Occipital lobe (tissue), 2 donors: ENCODE results near the gene HSF5. TPM values are rescaled to one million over a fixed set of nuclear protein-coding genes. Genes with fewer than 3 reads are reported as not detected.

Experiments
- DNase-seq: peaks from one replicate; lab custom pipeline; 2025; lab: John Stamatoyannopoulos, UW
- total RNA-seq: library from RNA; depleted of rRNA; stranded (reverse); fragments of >200 nt; gene quantifications from one replicate; pipeline ENCODE4 v1.2.3, GENCODE V29; 2014

Gene HSF5, protein sequence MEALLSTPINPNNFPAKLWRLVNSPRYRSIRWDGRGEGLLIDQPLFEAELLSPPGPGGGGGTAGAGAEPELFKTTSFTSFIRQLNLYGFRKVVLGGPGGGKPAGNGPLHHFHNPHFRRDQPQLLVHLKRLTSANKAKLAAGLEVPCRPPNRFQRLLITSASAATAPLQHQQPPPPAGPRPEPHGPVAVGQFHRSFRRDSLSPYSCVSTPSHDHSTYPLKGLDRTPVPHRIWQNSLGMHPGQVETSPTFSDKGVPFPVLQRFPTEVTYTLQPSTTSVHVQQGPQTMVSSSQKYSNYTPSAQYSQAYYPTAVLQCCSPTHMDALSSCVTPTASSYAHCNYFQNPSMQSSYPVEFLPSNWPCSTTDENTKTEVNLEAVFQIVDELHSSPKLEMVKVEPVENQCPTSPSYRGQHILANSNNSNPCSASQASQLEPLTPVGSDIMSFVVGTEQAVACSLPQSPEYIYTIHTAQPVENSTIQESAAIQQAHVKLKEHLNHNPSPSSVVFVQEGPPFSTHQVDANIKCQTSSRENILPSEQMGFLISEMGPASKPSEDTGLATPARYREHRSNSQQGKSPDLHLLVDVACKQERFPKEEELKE
- total RNA-seq, result 0.16 TPM

- no peak for DNase-seq
Observed at GRCh38 chr17:58487589-58488427, at the start of gene HSF5. Gene HSF5 (minus strand): TSS chr17:58488408. CDS start chr17:58488274, 134 bp downstream.

- no peak for DNase-seq
Observed at GRCh38 chr17:58537266-58537665, 49.1 kb upstream of the HSF5 start.

DNA sequence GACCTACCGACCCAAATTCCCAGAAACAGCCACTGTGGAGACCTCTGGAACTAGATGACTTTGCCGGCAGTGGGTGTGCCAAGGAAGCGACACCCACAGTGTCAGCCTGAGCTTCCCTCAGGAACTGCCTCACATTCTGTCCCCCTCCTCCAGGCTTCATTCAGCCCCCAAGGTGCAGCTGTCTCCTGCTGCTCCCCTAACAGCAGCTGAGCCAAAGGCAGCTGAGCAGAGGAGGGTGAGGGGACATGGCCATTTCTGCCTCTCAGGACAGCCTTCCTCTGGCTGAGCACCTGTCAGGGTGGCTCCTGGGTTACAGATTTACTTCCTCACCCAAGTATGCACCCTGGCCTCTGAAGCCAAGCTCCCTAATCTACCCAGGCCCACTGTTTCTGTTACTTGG, 48.3 kb upstream of the HSF5 start:
- DNase-seq, result no peak

DNA sequence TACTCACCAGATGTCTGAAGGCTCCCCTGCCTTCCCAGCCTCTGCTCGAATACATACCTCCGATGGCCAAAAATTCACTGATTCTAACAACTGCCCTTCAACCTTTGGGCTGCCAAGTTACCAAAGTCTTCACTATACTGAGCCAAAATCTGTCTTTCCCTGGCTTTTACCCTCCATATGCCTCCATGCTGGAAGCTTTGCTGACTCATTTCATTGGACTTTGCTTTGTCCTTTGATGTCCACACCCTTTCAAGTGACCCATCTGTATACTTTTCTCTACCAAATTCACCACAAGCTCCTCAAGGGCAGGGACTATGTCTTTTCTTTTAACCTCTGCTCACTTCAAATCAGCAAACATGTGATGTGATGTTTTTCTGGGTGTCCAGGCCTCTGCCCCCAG, 47.2 kb upstream of the HSF5 start:
- DNase-seq, result no peak

- no peak for DNase-seq
Observed at GRCh38 chr17:58534901-58535421, 46.8 kb upstream of the HSF5 start.

DNA sequence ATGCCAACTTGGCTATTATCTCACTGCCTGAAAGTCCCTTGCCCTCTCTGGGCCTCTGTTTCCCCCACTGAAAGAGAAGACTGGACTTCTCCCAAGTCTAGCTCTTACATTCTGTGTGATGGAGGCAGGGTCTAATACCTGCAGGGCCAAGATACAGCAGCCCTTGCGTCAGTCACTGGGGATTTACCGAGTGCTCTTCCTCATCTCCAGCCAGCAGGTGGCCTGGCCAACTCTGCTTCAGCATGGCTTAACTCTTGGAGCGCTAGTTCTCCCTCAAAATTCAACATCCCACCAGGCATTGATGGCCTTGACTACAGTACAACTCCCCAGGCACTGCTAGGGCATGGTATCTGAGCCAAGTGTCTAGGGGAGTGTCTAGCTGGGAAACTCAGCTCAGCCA, 46.1 kb upstream of the HSF5 start:
- no peak for DNase-seq

GRCh38 chr17:58533616-58534188, 45.5 kb upstream of the HSF5 start:
- DNase-seq, result no peak

DNA sequence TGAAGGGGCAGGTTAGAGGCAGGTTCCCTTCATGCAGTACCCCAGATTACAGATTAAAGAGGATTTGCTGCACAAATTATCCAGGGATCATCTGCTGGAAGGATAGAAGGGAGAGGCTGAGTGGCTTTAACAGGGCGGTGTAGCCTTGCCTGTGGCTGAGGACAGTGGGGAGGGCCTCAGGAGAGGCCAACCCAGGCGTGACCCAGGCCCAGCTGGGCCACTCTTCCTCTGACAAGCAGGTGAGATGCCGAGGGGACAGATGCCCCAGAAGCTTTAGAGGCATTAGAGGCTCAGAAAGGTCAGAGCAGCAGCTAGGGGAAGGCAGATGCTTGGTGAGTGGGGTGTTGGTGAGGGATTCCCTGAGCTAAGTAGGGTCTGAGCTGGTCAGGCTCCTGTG, 44.3 kb upstream of the HSF5 start:
- DNase-seq, result no peak

GRCh38 chr17:58531661-58532554, 43.7 kb upstream of the HSF5 start:
- DNase-seq, result peak; percentile 37

- no peak for DNase-seq
Observed at GRCh38 chr17:58531122-58531521, 42.9 kb upstream of the HSF5 start.

DNA sequence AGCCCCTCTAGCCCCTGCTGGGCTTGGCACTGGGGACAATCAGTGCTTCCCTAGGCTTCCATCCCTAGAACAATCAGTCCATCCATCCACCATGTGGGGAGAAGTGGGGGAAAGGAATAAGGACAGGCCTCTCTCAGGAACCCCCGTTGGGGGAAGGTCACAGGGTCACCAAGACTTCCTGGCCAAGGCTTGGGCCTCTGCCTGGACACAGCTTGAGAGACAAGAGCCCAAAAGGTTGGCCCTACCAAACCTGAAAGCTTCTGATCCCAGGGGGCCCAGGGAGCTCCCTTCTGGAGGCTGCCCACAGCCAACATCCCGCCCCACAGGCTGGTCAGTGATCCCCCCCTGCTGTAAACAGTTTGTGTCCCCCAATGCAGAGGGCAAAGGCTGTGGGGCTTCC, 42.4 kb upstream of the HSF5 start:
- DNase-seq, result no peak

- peak; percentile 76 for DNase-seq
Observed at GRCh38 chr17:58529275-58529674, 41.1 kb upstream of the HSF5 start.

DNA sequence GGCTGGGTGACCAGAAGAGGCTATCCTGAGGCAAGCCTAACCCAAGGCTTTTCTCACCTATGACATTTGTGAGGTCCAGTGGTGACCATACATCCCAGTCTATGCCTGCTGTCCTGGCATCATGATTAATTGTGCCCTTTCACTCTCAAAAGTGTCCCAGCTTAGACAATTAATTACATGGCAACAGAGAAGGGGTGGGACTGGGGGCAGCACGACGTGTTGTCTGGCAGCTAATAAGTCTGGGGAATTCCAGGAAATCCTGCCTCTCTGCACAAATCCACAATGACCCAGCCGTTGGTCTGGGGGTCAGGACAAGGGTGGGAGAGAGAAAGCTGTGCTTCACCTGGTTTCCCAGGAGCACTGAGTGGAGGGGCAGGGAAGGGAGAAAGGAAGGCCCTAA, 40.2 kb upstream of the HSF5 start:
- DNase-seq, result no peak

- peak; percentile 82 for DNase-seq
Observed at GRCh38 chr17:58527949-58528348, 39.7 kb upstream of the HSF5 start.

DNA sequence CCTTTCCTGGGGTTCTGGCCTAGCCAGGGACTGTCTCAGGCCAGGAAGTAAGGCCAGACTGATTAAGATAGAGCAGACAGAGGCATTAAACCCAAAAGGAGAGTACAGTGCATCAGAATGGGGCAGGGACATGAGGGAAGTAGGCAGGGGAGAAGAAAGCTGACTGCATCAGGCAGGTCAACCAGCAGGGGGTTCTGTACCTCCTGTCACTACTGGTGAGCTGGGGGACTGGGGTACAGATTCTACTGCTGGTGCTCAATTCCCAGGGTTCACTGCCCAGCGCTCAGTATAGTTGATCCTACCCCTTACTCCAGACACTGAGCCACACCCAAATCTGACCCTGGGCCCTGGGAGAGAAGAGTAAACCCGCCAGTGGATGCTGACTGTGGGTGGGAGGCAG, 39.1 kb upstream of the HSF5 start:
- no peak for DNase-seq

- DNase-seq, result no peak
Observed at GRCh38 chr17:58525239-58525638, 37.0 kb upstream of the HSF5 start.

GRCh38 chr17:58521680-58522079, 33.5 kb upstream of the HSF5 start:
- no peak for DNase-seq

DNA sequence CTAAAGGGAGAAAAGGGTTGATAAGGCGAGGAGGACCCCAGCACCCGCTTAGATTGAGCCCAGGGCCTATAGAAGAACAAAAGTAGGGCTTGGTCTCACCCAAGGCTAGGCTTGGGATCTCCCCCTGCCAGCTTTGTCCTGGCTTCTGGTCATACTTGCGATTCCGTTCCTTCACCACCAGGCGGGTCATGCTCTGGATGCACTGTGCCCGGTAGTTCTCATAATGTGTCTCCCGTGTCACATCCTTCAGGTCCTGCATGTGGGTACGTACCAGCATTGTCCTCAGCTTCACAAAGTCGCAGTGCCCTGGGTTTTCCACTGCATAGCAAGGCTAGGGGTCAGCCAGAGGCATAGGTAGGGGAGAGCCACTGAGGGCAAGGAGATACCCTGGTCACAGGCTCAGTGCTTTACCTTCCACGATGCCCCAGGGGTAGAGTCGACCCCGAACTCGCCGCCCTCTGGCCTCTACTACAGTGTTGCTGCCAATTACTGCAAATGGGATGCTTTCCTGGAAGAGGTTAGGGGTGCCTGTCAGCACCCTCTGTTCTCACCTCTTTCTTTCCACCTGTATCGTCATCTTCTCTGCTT, 32.7 kb upstream of the HSF5 start:
- DNase-seq, result no peak

- DNase-seq, result peak; percentile 100
Observed at GRCh38 chr17:58517928-58518609, 29.9 kb upstream of the HSF5 start.
